ENCODE data around the gene COG3.

DNA sequence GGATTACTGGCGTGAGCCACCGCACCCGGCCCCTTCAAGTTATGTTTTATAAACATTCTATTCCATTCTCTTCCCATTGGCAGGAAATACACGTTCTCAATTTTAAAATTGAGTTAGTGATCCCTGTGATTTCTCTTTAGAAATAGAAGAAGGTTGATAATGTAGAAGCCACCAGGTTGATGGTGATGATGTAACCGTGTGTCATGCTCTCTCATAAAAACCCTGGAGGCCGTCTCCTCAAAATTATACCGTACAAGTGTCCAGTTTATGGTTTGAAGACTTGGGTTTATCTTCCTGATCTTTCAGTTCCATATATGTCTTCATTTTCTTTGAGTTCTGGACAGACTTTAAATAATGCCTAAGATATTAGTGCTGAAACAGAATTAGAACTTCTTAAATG is 32.2 kb downstream of the COG3 start:
- TF ChIP-seq, protein P1, sequence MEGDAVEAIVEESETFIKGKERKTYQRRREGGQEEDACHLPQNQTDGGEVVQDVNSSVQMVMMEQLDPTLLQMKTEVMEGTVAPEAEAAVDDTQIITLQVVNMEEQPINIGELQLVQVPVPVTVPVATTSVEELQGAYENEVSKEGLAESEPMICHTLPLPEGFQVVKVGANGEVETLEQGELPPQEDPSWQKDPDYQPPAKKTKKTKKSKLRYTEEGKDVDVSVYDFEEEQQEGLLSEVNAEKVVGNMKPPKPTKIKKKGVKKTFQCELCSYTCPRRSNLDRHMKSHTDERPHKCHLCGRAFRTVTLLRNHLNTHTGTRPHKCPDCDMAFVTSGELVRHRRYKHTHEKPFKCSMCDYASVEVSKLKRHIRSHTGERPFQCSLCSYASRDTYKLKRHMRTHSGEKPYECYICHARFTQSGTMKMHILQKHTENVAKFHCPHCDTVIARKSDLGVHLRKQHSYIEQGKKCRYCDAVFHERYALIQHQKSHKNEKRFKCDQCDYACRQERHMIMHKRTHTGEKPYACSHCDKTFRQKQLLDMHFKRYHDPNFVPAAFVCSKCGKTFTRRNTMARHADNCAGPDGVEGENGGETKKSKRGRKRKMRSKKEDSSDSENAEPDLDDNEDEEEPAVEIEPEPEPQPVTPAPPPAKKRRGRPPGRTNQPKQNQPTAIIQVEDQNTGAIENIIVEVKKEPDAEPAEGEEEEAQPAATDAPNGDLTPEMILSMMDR (conservative IDR thresholded peaks at IDR 0.05), result no peak
- TF ChIP-seq ZFX (IDR thresholded peaks at IDR 0.05), result no peak

Measured in C4-2B (cell line).